HG03280 (cell line): ENCODE measurements around the gene CUEDC1.

Source experiments
- ATAC-seq: cut with Tn5 transposase; IDR thresholded peaks from one replicate; pipeline ENCODE4 v1.9.1; 2021; ENCODE audit warnings: mild to moderate bottlenecking, moderate library complexity; ENCODE audit not compliant: unreplicated experiment

The CUEDC1 gene

GRCh38 chr17:57902117-57902799 is 53.0 kb downstream of the CUEDC1 start:
- ATAC-seq = peak; percentile 45

GRCh38 chr17:57900991-57901743 is 54.0 kb downstream of the CUEDC1 start:
- no peak for ATAC-seq

- ATAC-seq = no peak
Observed at GRCh38 chr17:57899822-57900221, 55.4 kb downstream of the CUEDC1 start.

- no peak for ATAC-seq
Observed at GRCh38 chr17:57899391-57899790, 55.8 kb downstream of the CUEDC1 start.

GRCh38 chr17:57898487-57899311 is 56.5 kb downstream of the CUEDC1 start:
- no peak for ATAC-seq

- no peak for ATAC-seq
Observed at GRCh38 chr17:57895382-57896060, 59.7 kb downstream of the CUEDC1 start.

GRCh38 chr17:57894848-57895247 is 60.4 kb downstream of the CUEDC1 start:
- no peak for ATAC-seq

GRCh38 chr17:57892820-57893595 is 62.2 kb downstream of the CUEDC1 start:
- no peak for ATAC-seq

- no peak for ATAC-seq
Observed at GRCh38 chr17:57892146-57892819, 62.9 kb downstream of the CUEDC1 start.

- ATAC-seq = no peak
Observed at GRCh38 chr17:57890857-57891232, 64.4 kb downstream of the CUEDC1 start.

GRCh38 chr17:57889892-57890856 is 65.0 kb downstream of the CUEDC1 start:
- ATAC-seq = no peak

GRCh38 chr17:57889252-57889651 is 66.0 kb downstream of the CUEDC1 start:
- no peak for ATAC-seq

- ATAC-seq = no peak
Observed at GRCh38 chr17:57888311-57889216, 66.6 kb downstream of the CUEDC1 start.

GRCh38 chr17:57887161-57887560 is 68.1 kb downstream of the CUEDC1 start:
- no peak for ATAC-seq

GRCh38 chr17:57886020-57886419 is 69.2 kb downstream of the CUEDC1 start:
- no peak for ATAC-seq

GRCh38 chr17:57885148-57885915 is 69.9 kb downstream of the CUEDC1 start:
- ATAC-seq = no peak
